HG02943 (cell line): ENCODE data around the gene LOXL1.

Source experiments
- ATAC-seq: cut with Tn5 transposase; IDR thresholded peaks from one replicate; pipeline ENCODE4 v1.9.1; 2021; ENCODE audit warnings: mild to moderate bottlenecking, low read depth, moderate library complexity; ENCODE audit not compliant: unreplicated experiment

The LOXL1 gene

DNA sequence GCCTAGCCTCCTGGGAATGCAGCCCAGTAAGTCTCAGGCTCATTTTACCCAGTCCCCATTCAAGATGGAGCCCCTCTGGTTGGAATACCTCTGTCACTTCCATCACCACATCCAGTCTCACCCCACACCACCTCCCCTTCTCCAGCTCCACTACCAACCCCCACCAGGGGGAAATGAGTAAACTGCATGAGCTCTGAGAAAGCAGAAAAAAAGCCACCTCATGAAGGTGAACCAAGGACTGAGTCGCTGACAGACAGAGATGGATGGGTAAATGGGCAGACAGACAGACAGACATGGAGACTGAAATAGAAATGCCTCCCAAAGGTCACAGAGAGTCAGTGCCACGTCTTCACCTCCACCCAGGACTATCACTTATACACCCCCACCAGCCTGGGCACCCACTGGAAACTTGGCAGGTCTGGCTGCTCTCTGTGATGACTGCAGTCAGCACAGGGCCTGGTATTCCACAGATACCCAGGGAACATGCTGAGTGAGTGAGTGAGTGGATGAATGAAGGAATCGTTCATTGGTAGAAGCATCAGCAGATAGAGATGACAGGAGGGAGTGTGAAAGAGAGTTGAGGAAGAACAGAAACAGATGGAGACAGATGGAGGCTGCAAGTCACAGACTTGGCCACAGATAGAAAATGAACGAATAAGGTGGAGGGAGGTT lies 4.9 kb upstream of the LOXL1 start:
- ATAC-seq = no peak

DNA sequence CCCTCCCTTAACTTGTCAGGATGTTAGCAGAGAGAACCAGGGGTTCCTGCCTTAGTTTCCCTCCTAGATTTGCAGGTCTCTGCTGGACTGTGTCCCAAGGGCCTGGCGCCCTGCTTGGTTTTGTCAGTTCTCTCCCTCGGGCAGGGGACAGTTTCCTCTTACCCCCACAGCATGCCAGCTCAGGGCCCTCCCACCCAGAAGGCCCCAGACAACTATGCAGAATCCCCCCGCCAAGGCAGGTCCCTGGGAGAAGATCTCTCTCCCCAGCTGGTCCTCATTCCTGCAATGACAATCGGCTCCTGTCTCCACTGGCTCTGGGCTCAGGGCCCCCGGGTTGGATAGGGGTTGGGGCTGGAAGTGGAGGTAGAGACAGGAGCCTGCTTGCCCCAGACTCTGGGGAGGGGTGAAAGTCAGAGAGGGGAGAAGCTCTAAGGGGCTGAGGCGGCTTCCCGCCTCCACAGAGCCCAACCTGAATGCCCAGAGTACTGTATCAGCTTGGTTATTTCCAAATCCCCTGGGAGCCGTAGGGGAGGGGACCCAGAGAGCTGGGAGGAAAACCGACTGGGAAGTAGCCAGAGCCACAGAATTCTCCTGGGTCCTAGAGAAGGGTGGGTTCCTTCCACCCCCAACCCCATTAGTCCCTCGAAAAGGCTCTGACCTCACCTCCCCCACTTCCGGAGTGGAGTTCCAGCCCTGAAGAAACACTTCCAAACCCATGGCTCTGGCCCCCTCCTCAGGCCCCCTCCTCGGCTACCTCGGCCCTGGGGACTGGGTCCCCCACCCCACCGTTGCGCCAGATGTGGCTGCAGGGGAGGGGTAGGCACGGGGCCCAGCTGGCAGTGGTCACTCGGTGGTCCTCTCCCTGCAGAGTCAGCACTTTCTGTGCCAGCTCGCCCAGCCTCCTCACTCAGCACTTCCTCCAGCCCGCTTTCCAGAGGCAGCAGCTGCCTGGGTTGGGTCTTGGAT lies 3.8 kb upstream of the LOXL1 start:
- no peak for ATAC-seq

DNA sequence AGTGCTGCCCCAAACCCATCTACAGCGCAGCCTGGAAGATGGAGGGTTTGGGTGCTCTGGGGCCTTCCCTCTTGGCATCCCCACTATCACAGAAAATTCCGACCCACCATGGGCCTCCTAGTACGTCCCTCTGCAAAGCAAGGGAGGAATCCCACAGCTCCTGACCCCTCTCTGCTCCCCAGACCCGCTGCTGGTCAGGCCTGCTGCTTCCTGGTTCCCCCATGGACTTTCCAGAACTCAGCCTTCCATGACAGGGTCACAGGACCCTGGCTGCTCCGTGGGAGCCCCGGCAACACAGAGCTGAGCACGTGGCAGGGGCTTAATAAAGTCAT lies 3.1 kb upstream of the LOXL1 start:
- ATAC-seq = no peak

DNA sequence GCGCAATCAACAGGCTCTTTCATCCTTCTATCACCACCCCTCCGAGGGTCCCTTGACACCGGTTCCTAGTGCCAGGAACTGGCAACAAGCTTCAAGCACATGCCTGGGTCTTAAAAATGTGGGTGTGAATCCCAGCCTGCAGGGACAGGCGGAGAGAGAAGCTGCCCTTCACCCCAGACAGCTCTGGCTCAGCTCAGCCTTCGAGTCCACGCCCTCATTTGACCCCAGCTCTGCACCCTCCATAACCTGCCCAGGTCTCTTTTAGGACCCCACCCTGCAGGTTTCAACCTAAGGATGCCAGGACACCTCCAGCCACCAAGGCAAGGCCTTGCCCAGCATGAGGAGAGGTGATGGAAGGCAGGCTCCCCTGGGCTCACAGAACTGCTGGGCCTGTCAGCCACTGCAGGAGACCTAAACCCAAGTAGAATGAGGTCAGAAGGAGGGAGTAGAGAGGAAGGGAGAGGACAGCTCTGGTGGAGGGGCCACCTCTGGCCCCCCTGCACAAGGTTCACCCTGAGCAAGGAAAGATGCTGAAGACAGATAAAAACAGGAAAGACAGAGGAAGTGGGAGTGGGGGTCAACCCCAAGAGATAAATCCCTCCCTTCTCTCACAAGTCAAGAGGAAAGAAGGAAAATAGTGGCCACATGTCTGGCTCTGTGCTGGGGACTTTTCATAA lies 2.6 kb upstream of the LOXL1 start:
- ATAC-seq = no peak

DNA sequence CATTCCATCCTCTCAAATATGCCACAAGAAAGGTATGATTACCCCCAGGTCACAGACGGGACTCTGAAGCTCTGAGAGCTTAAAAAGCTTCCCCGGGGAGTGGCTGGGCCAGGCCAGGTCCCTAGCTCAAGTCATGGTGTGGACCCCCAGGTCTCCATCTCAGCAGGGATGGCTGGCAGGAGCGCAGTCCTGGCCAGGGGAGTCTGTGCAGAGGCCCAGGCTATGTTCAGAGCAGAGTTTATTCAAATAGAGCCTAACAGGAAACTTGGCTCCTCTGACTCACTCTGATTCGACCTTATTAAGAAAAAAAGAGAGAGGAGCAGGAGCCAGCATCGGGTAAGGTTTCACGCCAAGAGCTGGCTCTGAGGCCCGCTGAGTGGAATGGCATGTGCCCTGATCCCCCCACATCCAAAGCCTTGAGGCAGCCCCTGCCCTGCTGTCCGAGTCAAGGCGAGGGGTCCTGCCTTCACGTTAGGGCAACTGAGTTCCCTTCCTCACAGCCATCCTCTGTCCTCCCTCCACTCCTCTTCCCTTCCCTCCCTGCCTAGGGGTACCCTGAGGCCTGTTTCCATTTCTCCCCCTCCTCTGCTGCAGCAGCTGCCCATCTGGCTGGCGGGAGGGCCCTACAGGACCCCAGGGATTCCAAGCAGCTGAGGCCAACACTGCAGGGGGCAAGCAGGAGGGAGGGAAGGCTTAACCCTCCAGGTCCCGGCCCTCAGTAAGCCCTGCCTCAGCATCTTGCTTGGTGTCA lies 1.9 kb upstream of the LOXL1 start:
- ATAC-seq = no peak

DNA sequence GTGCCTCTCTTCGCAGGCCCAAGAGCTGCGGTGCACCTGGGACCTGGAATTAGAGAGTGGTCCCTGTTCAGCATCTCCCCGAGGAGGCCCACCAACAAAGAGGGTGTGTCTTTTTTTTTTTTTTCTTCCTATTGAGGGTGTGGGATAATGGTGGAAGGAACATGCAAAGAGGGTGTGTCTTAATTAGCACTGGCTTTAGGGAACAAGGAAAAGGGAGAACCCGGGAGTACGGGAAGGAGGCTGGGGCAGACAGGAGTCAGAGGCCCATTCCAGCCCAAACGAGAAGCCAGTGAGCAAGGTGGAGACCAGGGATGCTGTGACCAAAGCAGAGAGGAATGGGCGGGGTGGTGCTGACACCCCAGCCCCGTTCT lies 429 bp upstream of the LOXL1 start:
- ATAC-seq = no peak

DNA sequence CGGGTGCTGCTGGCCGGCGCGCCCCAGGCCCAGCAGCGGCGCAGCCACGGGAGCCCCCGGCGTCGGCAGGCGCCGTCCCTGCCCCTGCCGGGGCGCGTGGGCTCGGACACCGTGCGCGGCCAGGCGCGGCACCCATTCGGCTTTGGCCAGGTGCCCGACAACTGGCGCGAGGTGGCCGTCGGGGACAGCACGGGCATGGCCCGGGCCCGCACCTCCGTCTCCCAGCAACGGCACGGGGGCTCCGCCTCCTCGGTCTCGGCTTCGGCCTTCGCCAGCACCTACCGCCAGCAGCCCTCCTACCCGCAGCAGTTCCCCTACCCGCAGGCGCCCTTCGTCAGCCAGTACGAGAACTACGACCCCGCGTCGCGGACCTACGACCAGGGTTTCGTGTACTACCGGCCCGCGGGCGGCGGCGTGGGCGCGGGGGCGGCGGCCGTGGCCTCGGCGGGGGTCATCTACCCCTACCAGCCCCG lies 777 bp downstream of the LOXL1 start:
- ATAC-seq = no peak

DNA sequence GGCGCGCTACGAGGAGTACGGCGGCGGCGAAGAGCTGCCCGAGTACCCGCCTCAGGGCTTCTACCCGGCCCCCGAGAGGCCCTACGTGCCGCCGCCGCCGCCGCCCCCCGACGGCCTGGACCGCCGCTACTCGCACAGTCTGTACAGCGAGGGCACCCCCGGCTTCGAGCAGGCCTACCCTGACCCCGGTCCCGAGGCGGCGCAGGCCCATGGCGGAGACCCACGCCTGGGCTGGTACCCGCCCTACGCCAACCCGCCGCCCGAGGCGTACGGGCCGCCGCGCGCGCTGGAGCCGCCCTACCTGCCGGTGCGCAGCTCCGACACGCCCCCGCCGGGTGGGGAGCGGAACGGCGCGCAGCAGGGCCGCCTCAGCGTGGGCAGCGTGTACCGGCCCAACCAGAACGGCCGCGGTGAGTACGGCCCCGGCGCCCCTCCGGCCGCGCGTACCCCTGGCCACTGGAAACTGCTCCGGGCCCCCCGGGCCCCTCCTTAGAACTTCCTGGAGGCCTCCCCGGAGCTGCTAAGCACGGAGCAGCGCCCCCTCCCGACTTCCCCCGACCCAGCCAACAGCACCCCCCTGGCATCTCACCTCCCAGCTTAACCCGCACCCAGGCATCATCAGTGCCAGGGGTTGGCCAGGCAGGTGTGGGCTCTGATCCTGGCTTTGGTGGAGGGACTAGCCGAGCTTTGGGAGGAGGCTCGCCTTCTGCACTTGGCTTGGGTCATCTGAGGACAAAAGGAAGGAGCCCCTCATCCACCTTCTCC lies 1.4 kb downstream of the LOXL1 start:
- no peak for ATAC-seq

DNA sequence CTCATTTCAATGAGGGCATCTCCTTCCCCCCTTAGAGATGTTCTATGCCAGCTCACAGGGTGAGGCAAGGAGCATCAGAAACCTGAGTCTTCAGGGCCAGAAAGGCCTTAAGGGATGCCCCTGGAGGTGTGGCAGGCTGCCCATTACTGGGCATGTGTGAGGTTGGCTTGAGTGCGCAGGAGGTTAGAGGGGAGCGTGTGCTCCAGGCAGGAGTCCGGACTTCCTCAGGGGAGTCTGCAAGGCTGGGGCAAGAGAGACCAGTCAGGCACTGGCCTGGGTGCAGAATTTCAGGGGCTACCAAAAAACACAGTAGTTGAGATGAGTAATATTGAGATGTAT lies 1.9 kb downstream of the LOXL1 start:
- ATAC-seq = no peak

DNA sequence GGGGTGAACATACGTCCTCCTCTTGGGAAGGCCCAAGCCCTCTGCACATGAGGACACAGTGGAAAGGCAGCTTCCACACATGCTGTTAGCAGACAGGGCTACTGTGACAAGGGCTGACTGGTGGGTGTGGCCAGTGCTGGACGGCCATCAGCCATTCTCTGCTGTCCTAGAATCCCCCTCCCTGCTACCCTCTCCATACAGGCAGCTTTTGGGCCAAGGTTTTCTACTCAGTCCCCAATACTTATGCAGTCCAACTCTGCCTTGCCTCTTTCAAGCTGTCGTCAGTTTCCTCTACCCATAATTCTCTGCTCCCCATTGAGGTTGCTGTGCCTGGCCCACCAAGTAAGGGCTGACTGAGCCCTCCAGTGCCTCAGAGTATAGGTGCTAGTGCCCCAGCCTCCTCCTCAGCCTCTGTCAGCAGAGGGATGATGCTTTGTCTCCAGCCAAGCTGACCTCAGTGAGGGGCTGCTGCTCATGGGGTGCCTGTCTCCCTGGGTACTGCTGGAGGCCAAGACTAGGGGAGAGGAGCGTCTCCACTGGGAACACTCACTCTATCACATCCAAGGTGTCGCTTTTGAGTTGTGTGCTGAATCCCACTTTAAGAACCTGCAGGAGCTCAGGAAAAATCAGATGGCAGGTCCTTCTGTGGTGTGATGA lies 2.8 kb downstream of the LOXL1 start:
- no peak for ATAC-seq

DNA sequence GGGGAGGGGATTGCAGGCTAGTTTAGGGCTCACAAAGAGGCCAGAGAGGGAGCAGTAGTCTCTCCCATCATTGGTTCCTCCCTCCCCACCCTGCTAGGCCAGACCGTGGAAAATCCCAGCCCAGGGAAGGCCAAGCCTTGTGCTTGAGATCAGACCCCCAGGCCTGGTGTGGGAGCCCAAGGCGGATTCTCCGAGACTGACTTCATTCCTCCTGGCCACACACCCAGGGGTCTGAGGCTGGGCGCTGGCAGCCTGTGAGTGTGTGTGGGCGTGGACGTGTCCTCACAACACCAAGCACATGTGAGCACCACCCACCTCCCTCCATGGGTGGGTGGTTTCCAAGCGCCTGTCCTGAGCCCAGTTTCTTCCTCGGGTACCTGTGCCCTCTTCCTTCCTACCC lies 4.1 kb downstream of the LOXL1 start:
- no peak for ATAC-seq

DNA sequence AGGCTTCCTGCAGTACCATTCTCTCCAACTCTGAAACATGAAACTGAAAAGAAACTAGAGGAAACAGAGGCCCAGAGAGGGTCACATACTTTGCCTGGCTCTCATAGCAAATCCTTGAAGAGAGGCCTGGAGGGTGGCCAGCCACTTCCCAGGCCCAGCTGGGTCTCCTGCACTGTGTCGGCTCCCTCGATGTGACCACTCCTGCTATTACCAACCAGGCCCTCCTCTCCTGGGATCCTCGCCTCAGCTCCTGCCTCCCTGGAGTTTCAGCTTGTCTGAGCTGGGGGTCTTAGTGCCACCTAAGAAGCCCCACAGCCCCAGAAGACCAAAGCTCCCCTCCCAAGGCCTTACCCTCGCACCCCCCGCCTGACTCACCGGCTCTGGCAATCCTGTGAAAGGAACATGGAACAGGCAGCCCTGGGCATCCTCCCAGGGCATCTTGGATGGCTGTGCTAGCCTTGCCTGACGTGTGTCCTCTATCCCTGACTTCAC lies 4.6 kb downstream of the LOXL1 start:
- ATAC-seq = no peak

DNA sequence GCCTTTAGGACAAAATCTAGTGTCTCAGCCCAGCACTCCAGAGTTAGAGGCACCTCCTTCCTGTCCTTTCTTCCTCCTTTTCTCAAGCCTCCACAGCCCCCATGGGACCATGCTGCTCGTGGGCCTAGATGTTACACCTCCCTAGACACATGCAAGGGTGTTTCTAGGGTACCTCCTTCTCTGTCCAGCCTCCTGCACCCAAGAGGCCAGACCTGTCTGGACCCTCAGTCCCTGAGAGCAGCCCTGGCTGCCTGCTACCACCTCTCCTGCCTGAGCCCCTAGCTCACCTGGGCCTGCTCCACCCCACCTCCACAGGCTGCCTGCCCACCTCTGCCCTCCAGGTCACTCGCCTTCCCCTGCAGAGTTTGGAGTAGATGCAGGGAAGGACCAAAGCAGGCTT lies 5.2 kb downstream of the LOXL1 start:
- no peak for ATAC-seq

DNA sequence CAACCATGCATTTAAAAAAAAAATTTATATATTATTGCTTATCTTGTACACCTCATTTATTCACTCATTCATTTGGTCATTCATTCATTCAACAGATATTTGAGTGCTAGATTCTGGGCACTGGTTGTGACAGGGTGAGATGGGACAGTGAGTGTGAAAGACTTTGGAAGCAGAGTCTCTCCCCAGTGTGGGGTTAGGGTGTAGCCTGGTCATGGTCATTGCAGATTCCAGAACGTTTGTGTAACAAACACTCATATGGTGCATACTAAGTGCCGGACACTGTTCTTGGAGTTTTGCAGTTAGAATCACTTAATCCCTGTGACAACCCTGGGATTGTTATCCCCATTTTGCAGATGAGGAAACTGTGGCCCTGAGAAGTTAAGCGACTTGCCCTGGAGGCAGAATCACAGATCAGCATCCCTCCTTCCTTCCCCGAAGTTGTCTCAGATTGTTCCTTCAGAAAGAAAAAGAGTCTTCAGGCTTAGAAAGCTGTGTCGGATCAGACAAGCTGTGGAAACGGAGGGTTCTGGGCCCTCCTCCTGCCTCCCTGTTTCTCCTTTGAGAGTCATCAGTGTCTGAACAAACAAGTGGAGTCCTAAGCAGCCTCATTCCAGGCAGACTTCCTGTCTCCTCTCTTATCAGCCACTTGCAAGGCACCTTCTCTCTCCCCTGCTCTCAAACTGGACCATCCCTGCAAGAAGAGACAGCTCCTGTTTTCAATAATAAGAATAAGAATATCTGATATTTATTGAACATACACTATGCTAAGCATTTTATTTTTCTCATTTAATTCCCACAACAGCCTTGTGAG lies 6.3 kb downstream of the LOXL1 start:
- no peak for ATAC-seq

DNA sequence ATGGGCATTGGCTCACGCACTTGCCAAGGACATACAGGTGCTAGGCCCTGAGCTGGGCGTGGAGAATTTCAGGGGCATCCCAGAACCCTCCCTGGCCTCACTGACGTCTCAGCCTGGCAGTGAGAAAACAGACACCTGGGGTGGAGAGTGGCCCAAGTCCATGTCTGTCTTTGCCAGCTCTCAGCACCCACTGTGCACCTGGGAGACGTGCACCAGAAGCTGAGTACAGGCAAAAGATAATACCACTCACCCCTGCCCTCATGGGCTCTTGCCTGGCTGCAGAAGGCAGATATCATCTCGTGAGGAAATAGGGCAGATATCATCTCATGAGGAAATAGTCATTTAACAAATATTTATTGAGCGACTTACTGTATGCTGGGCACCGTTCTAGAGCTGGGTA lies 8.0 kb downstream of the LOXL1 start:
- ATAC-seq = no peak

DNA sequence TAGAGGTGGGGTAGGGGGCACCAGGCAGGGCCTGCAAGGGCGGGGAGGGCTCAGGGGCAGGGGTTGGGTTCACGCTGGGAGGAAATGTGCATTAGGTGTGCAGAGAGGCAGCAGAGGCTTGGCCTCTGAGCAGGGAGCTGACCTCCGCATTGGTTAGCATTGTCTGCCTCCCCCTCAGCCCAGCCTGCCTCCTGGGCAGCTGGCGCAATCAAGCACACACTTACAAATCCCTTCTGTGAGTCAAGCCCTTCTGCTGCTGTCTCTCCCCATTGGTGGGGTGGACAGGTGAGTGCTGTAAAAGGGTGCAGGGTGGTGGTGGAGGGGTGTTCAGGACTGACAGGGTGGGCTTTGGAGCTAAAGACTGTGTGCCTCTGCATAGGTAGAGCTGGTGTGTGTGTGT lies 9.3 kb downstream of the LOXL1 start:
- ATAC-seq = no peak

DNA sequence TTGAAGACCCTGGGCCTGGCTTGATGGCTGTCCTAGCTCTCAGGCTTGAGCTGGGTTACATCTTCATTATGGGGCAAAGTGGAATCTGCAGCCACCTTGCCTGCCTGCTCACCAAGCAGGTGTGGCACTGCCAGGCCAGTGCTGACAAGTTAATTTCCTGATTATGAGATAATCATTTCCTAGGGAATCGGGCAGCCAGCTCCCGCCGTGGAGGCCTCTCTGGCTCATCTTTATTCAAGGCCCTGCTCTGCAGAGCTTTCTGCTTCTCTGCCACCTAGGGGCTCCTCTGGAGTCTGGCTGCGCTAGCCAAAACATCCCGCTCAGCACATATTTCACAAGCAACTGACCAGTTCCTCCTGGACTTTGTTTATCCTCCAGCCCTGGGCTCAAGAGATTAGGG lies 9.9 kb downstream of the LOXL1 start:
- no peak for ATAC-seq

DNA sequence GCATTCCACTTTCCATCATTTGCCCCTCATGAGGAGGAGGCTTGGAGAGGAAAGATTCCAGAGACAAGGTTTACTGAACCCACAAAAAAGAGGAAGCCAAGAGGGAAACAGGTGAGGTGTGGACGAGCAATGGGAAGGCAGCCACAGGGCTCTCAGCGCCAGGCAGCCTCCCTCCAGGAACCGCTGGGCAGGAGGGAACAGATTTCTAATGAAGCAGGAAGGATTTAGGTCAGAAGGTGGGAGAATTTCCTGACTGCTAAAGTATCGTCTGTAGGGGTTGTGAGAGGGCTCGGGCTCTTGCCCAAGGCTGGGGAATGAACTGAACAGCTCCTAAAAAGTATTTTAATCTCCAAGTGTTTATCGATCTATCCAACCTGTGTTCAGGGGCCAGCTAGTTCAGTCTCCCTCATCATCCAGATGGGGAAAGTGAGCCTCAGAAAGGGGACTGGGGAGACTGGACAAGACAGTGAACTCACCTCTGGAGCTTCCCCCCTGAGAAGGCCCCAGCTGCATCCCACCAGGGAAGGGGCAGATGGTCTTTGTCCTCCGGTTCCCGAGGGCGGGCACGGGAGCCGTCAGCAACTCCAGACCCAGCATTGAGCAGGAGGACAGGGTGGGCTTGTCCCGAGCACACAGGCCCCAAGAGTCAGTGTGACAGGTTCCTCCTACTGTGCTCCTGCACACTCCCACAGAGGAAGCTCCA lies 10.5 kb downstream of the LOXL1 start:
- ATAC-seq = no peak
